Raji (cell line): Measurements from ENCODE around the gene HOXA11.

Experiments
- POLR2A ChIP-seq: IDR thresholded peaks from 2 replicates; pipeline ENCODE4 v1.6.1; 2011; ENCODE audit warnings: low read depth, low read length, control low read depth; ENCODE audit not compliant: insufficient read depth

HOXA11 gene

DNA sequence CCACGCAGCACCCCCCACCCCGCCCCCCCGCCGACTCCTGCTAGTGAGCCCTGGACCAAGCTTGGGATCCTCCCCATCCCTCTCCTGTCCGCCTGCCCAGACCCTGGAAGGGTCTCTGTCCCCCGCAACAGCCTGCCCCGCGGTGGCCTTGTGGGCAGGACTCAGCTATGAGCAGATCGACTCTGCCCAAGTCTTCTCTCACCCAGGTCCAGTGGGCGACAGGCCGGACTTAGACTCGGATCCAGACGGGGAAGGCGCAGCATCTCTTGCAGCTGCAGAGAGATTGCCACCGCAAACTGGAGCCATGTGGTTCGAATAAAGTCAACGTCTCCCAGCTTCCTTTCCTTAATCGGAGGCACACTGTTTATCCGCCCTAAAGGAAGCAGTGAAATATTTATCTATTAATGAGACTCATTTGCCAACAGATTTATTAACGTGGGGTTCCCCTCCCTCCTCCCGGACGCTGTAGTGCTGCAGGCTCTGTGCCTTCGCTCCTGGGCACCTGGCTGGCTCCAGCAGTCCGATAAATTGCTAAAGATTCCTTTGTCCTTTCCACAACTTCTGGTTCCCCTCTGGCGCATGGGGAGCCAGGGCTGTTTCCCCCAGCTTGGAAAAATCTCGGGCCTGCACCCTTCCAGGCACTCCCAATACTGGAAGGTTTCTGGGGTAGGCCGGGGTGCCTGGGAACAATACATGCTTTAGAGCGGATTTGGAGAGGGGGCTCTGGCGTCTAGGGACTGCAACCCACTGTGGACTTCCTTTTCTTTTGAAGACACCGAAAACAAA, 27.9 kb downstream of the HOXA11 start:
- no peak for TF ChIP-seq POLR2A

DNA sequence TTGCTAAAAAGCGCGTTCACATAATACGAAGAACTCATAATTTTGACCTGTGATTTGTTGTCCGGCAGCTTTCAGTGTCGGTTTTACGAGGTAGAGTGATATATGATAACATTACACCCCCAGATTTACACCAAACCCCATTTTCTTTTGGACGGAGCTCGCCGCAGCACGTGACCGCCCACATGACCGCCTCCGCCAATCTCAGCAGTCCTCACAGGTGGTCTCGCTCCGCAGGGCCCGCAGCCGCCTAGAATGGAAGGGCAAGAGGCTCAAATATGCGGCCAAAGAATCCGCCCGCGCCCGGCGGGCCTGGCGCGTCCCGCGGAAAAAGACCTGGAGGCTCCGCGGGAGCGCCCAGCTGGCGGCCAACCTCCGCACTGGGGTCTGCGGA, 28.5 kb downstream of the HOXA11 start, which contains the start of gene HOXA7:
Gene HOXA7 (minus strand): TSS at position 168 of the 391 bp plus-strand sequence. CDS start 130 bp downstream, at position 38.
- TF ChIP-seq POLR2A, result no peak

DNA sequence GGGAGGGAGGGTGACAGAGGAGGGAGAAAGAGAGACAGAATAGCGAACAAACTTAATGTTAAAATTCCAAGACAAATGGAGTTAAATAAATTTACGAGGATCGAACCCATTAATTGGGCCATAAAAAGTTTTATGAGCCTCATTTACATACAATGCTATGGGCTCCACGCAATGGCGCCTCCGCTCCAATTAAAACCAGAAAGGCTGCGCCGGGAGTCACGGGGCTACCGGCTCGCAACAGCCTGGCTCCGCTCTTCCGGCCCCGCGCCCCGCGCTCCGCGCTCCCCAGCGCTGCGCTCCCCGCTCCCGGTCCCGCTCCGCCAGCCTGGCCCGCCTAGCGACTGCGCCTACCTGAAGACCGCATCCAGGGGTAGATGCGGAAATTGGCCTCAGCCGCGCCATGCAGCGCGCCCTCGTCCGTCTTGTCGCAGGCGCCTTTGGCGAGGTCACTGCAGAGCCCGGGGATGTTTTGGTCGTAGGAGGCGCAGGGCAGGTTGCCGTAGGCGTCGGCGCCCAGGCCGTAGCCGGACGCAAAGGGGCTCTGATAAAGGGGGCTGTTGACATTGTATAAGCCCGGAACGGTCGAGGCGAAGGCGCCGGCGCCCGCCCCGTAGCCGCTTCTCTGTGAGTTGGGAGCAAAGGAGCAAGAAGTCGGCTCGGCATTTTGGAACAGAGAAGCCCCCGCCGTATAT, 29.1 kb downstream of the HOXA11 start:
- TF ChIP-seq POLR2A, result no peak

- TF ChIP-seq POLR2A, result no peak
Measured at GRCh38 chr7:27154901-27155815, 29.9 kb downstream of the HOXA11 start.

DNA sequence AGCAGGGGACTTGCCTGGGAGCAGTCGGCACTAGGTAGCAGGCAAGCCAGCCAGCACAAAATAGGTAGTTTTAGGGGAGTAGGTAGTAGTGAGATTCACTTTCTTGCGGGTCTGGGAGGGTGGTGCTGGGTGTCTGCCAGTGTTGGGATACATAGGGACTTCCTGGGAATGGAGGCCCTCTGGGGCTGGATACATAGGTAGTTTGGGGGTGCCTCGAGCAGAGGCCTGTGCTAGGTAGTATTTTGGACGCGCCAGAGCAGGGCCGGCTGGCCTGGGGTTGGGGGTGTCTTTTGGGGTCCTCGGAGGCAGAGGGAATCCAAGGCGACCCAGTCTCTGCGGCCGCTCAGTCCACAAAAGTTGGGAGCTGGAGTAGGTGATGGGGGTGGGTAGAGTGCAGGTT, 30.7 kb downstream of the HOXA11 start:
- no peak for TF ChIP-seq POLR2A

GRCh38 chr7:27153526-27153925, 31.5 kb downstream of the HOXA11 start:
- no peak for TF ChIP-seq POLR2A

- no peak for TF ChIP-seq POLR2A
Measured at GRCh38 chr7:27152816-27153442, 32.1 kb downstream of the HOXA11 start.

DNA sequence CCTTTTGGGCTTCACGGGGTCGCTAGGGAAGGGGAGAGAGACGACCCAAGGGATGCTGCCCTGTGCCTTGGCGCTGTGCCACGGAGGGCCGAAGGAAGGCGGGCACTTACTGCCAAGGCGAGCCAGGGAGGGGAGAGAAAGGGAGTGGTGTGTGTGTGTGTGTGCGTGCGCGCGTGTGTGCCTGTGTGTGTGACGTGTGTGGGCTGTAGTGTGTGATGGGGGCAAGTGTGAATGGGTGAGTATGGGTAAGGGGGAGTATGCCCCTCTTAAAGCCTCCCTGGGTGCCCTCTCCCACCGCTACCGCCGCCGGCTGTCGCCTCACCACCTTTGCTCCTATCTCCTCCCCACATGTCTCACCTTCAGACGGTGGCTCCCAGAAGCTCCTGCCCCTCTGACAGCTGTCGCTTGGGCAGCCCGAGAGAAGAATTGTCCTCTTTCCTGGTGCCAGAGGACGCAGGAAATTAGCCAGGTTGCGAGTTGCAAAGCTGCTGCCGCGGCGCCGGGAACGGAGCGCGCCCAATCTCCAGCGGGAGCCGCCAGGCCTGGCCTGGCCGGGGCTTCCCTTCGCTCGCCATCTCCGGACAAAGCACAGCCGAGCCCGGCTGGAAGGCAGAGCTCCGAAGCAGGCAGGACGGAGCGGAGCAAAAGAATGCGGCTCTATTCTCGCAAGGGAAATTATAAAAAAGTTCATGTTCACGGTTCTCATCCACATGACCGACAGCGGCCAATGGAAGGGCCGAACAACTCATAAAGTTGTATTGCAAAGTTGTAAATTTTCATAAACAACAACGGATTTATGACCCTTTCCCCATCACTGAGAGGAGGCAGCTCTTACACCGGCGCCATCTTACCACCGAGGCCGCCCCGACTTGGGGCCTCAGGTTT, 32.9 kb downstream of the HOXA11 start, which contains the start of gene HOXA3:
Gene HOXA3 (minus strand): TSS at position 653 of the 885 bp plus-strand sequence. CDS start 41,943 bp downstream, outside the sequence.
- no peak for TF ChIP-seq POLR2A

DNA sequence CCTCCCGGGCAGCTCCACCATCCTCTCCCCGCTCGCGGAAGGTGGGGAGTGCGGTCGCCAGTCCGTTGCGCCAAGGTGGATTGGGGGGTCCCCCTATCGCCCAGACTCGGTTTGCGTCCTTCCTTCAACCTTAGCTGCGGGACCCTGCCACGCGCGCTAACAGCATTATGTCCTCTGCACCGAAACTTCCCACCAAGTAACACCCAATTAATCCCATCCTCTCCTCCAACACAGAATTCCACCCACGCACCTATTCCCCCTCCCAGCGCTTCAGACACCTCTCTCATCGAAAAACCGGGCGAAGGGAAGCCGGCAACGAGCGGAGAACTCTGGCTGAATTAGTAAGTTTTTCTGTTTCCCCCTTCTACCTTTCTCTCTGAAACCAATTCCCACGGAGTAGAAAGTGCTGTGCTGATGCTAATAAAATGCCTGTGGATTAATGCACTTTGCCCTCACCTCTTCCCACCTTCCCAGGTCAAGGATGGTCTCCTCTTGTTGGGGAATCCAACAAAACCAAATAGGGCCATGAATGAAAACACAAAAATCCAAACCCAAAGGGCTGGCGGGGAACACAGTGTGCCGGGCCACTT, 33.6 kb downstream of the HOXA11 start:
- TF ChIP-seq POLR2A, result no peak

- peak; percentile 65 for TF ChIP-seq POLR2A
Measured at GRCh38 chr7:27150568-27151340, 34.3 kb downstream of the HOXA11 start.

DNA sequence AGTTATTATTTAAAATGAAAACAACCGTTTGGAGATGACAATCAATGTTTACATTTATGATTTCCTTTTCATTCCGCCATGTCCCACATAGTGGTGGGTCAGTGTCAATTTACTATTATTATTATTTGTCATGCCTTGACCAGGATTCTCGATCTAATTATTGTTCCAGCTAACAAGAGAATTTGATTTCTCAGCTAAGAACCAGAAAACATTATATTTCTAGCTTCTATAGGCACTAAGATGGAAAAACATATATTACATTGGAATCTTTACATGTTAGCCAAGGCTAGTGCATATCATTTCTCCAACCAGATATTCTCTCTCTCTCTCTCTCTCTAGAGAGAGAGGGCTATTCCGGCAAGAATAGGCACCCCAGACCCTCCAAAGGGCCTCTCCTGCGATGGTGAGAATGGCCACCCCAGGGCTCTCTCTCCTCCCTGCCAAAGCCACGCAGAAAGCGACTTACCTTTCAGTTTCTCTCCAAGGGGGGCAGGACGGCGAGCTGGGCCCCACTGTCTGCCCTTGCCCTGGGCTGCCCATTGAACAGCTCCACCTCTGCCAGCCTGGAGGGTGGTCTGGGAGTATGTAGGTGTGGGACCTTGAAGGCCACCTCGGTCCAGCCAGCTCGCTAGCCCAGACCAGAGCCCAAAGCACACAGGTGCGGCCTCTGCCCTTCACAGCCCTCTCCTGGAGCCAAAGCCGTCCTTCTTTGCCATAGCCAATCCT, 35.0 kb downstream of the HOXA11 start:
- no peak for TF ChIP-seq POLR2A
